Midbrain (tissue), 1 donor: ENCODE results near the gene PUS1.

Experiments
- DNase-seq: peaks from one replicate; lab custom pipeline; 2025; lab: John Stamatoyannopoulos, UW

PUS1 gene

GRCh38 chr12:131916306-131917138 lies 12.6 kb upstream of the PUS1 start:
- DNase-seq = no peak

- DNase-seq = no peak
Measured at GRCh38 chr12:131917139-131917710, 11.9 kb upstream of the PUS1 start.

GRCh38 chr12:131917711-131918306 lies 11.3 kb upstream of the PUS1 start:
- DNase-seq = no peak

GRCh38 chr12:131918311-131919050 lies 10.6 kb upstream of the PUS1 start:
- no peak for DNase-seq

GRCh38 chr12:131919051-131919347 lies 10.1 kb upstream of the PUS1 start:
- no peak for DNase-seq

- DNase-seq = no peak
Measured at GRCh38 chr12:131919366-131920156, 9.5 kb upstream of the PUS1 start.

- no peak for DNase-seq
Measured at GRCh38 chr12:131920157-131920508, 8.9 kb upstream of the PUS1 start.

- DNase-seq = no peak
Measured at GRCh38 chr12:131920902-131921840, 7.9 kb upstream of the PUS1 start.

GRCh38 chr12:131921866-131922769 lies 7.0 kb upstream of the PUS1 start:
- DNase-seq = no peak

GRCh38 chr12:131922772-131923171 lies 6.3 kb upstream of the PUS1 start:
- DNase-seq = no peak

GRCh38 chr12:131923260-131923659 lies 5.8 kb upstream of the PUS1 start:
- no peak for DNase-seq

GRCh38 chr12:131927110-131928079 lies 1.7 kb upstream of the PUS1 start:
- DNase-seq = no peak

- DNase-seq = no peak
Measured at GRCh38 chr12:131928080-131928710, 881 bp upstream of the PUS1 start.

- no peak for DNase-seq
Measured at GRCh38 chr12:131929581-131930456, 743 bp downstream of the PUS1 start.

- DNase-seq = no peak
Measured at GRCh38 chr12:131930510-131930909, 1.4 kb downstream of the PUS1 start.

GRCh38 chr12:131933387-131933786 lies 4.3 kb downstream of the PUS1 start:
- DNase-seq = no peak

- DNase-seq = no peak
Measured at GRCh38 chr12:131934535-131934934, 5.5 kb downstream of the PUS1 start.
